WTC11 (cell line): Measurements from ENCODE around the gene COL4A3. TPM values are rescaled to one million over a fixed set of nuclear protein-coding genes. Genes with fewer than 3 reads are reported as not detected.

Experiments used
- ATAC-seq: fragments of 200-7000 bp; cut with Tn5 transposase; 2 replicates; pipeline ENCODE4 v1.10.0; 2021; ENCODE audit warnings: mild to moderate bottlenecking, moderate library complexity
- CTCF ChIA-PET: fragments of 300-600 bp; sonication (Branson Sonifier 250); formaldehyde crosslinking; loops from one replicate; lab custom pipeline; 2021; ENCODE audit warnings: antibody characterized with exemption; lab: Charles Lee
- POLR2A ChIA-PET: fragments of 350-600 bp; sonication (Branson Sonifier 250); formaldehyde crosslinking; loops from one replicate; lab custom pipeline; 2021; ENCODE audit warnings: antibody characterized with exemption; lab: Charles Lee
- DNase-seq: peaks from one replicate; pipeline ENCODE4 v3.0.0; 2021; ENCODE audit warnings: low spot score
- H3K27ac Mint-ChIP-seq: 2 replicates; pipeline ENCODE4 v1.8.0; 2021; ENCODE audit warnings: mixed read lengths
- H3K27me3 Mint-ChIP-seq: 2 replicates; pipeline ENCODE4 v1.8.0; 2021; ENCODE audit warnings: low read depth, mild to moderate bottlenecking, moderate library complexity, mixed read lengths
- H3K36me3 Mint-ChIP-seq: 2 replicates; pipeline ENCODE4 v1.8.0; 2021; ENCODE audit warnings: mixed read lengths
- H3K4me1 Mint-ChIP-seq: 2 replicates; pipeline ENCODE4 v1.8.0; 2022; ENCODE audit warnings: mixed read lengths
- H3K4me3 Mint-ChIP-seq: 2 replicates; pipeline ENCODE4 v1.8.0; 2021; ENCODE audit warnings: mild to moderate bottlenecking, moderate library complexity, mixed read lengths
- H3K9me3 Mint-ChIP-seq: 2 replicates; pipeline ENCODE4 v1.8.0; 2021; ENCODE audit warnings: mixed read lengths
- ELF4 ChIP-seq: sonication (generic); formaldehyde crosslinking; IDR thresholded peaks from 2 replicates; pipeline ENCODE4 v1.8.1; 2022; ENCODE audit warnings: low read depth, mild to moderate bottlenecking, moderate library complexity, missing genetic modification reagents
- EMX1 ChIP-seq: fragments of 250-450 bp; sonication (Bioruptor Pico); IDR thresholded peaks from 2 replicates; pipeline ENCODE4 v1.8.0; 2021; ENCODE audit warnings: mild to moderate bottlenecking
- ETV6 ChIP-seq: sonication (generic); formaldehyde crosslinking; IDR thresholded peaks from 2 replicates; pipeline ENCODE4 v1.8.1; 2022; ENCODE audit warnings: mild to moderate bottlenecking, missing genetic modification reagents
- JAZF1 ChIP-seq: fragments of 250-450 bp; sonication (Bioruptor Pico); IDR thresholded peaks from 2 replicates; pipeline ENCODE4 v1.9.0; 2021; ENCODE audit warnings: moderate library complexity, mild to moderate bottlenecking, inconsistent platforms
- KAT7 ChIP-seq: sonication (generic); formaldehyde crosslinking; IDR thresholded peaks from 2 replicates; pipeline ENCODE4 v1.8.1; 2023; ENCODE audit warnings: missing genetic modification reagents, mild to moderate bottlenecking, borderline replicate concordance
- MXD4 ChIP-seq: fragments of 250-450 bp; sonication (Bioruptor Pico); IDR thresholded peaks from 2 replicates; pipeline ENCODE4 v1.8.0; 2021; ENCODE audit warnings: mild to moderate bottlenecking, moderate library complexity, borderline replicate concordance
- MYBL2 ChIP-seq: sonication (generic); formaldehyde crosslinking; IDR thresholded peaks from 2 replicates; pipeline ENCODE4 v1.8.1; 2023; ENCODE audit warnings: mild to moderate bottlenecking, moderate library complexity, missing genetic modification reagents
- NFE2L1 ChIP-seq: sonication (generic); formaldehyde crosslinking; IDR thresholded peaks from 2 replicates; pipeline ENCODE4 v1.8.1; 2023; ENCODE audit warnings: missing genetic modification reagents
- NFYB ChIP-seq: sonication (generic); formaldehyde crosslinking; conservative IDR thresholded peaks from 2 replicates; pipeline ENCODE4 v1.8.0; 2022; ENCODE audit warnings: low read depth, missing genetic modification reagents
- NR2C2 ChIP-seq: sonication (generic); formaldehyde crosslinking; IDR thresholded peaks from 2 replicates; pipeline ENCODE4 v1.8.0; 2022; ENCODE audit warnings: mild to moderate bottlenecking, missing genetic modification reagents
- SMAD3 ChIP-seq: sonication (generic); formaldehyde crosslinking; IDR thresholded peaks from 2 replicates; pipeline ENCODE4 v1.8.0; 2022; ENCODE audit warnings: missing genetic modification reagents, mild to moderate bottlenecking, borderline replicate concordance
- TP53 ChIP-seq: sonication (generic); formaldehyde crosslinking; IDR thresholded peaks from 2 replicates; pipeline ENCODE4 v1.8.1; 2023; ENCODE audit warnings: mild to moderate bottlenecking, missing genetic modification reagents
- ZBTB21 ChIP-seq: sonication (generic); formaldehyde crosslinking; IDR thresholded peaks from 2 replicates; pipeline ENCODE4 v1.8.1; 2023; ENCODE audit warnings: mild to moderate bottlenecking, missing genetic modification reagents, borderline replicate concordance
- ZNF121 ChIP-seq: sonication (generic); formaldehyde crosslinking; IDR thresholded peaks from 2 replicates; pipeline ENCODE4 v1.8.0; 2023; ENCODE audit warnings: missing genetic modification reagents
- ZNF416 ChIP-seq: fragments of 250-450 bp; sonication (Bioruptor Pico); IDR thresholded peaks from 2 replicates; pipeline ENCODE4 v1.9.0; 2021; ENCODE audit warnings: mild to moderate bottlenecking, inconsistent platforms
- ZNF671 ChIP-seq: fragments of 250-450 bp; sonication (Bioruptor Pico); IDR thresholded peaks from 2 replicates; pipeline ENCODE4 v1.8.0; 2021; ENCODE audit warnings: mild to moderate bottlenecking
- total RNA-seq: library from RNA; stranded (reverse); gene quantifications from 3 replicates; pipeline ENCODE4 v1.2.3, GENCODE V29; 2021
- TF ChIP-seq, protein P1 (sequence below): sonication (generic); formaldehyde crosslinking; IDR thresholded peaks from 2 replicates; pipeline ENCODE4 v1.8.1; 2023; ENCODE audit warnings: mild to moderate bottlenecking, missing genetic modification reagents
- TF ChIP-seq, protein P2 (sequence below): sonication (generic); formaldehyde crosslinking; IDR thresholded peaks from 2 replicates; pipeline ENCODE4 v1.8.1; 2022; ENCODE audit warnings: mild to moderate bottlenecking, moderate library complexity, missing genetic modification reagents
- TF ChIP-seq, protein P3 (sequence below): fragments of 250-450 bp; sonication (Bioruptor Pico); IDR thresholded peaks from 2 replicates; pipeline ENCODE4 v2.1.2; 2022; ENCODE audit warnings: mild to moderate bottlenecking, moderate library complexity
- TF ChIP-seq, protein P4 (sequence below): fragments of 250-450 bp; sonication (Bioruptor Pico); IDR thresholded peaks from 2 replicates; pipeline ENCODE4 v1.9.0; 2021; ENCODE audit warnings: mild to moderate bottlenecking, borderline replicate concordance
- TF ChIP-seq, protein P5 (sequence below): sonication (generic); formaldehyde crosslinking; IDR thresholded peaks from 2 replicates; pipeline ENCODE4 v1.8.1; 2022; ENCODE audit warnings: mild to moderate bottlenecking, missing genetic modification reagents, moderate library complexity, borderline replicate concordance
- TF ChIP-seq, protein P6 (sequence below): sonication (generic); formaldehyde crosslinking; IDR thresholded peaks from 2 replicates; pipeline ENCODE4 v1.8.0; 2022; ENCODE audit warnings: mild to moderate bottlenecking, missing genetic modification reagents
- TF ChIP-seq, protein P7 (sequence below): sonication (generic); formaldehyde crosslinking; IDR thresholded peaks from 2 replicates; pipeline ENCODE4 v1.8.1; 2023; ENCODE audit warnings: mild to moderate bottlenecking, missing genetic modification reagents, moderate library complexity

Gene COL4A3
- total RNA-seq, 1 experiment from 2014 or later: 0.90 TPM

DNA sequence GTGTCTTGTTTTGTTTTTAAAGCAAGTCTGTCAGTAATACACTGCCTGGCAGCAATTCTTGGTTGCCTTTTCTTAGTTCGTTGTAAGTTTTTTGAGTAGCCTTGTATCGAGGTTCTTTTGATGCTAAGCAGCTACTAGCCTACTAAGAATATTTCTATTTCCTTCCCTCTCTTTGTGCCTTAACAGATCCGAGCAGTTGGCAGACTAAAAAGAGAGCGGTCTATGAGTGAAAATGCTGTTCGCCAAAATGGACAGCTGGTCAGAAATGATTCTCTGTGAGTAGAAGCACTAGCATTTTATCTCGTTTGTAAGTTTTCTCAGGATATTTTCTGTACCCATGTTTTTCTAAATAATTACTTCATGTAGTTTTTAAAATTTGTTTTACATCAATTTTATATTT, 175.7 kb downstream of the COL4A3 start:
- H3K36me3 Mint-ChIP-seq: peaks cover 24% of the 10 kb centered on the region
- H3K27me3 Mint-ChIP-seq: no peaks in the 10 kb centered on the region
- DNase-seq: no peak
- no peak overlapping the region for H3K4me3 Mint-ChIP-seq
- no peak for ATAC-seq
- POLR2A ChIA-PET: no interaction called here
- TF ChIP-seq KAT7 (CRISPR knock-in tag) (no peak), NFYB (CRISPR knock-in tag) (no peak), SMAD3 (CRISPR knock-in tag) (no peak), NFE2L1 (CRISPR knock-in tag) (no peak), ETV6 (CRISPR knock-in tag) (no peak), NR2C2 (no peak)
- CTCF ChIA-PET: no interaction called here
- H3K4me1 Mint-ChIP-seq: no peaks in the 10 kb centered on the region
- H3K27ac Mint-ChIP-seq: no peak overlapping the region
- H3K9me3 Mint-ChIP-seq: no peaks in the 10 kb centered on the region

DNA sequence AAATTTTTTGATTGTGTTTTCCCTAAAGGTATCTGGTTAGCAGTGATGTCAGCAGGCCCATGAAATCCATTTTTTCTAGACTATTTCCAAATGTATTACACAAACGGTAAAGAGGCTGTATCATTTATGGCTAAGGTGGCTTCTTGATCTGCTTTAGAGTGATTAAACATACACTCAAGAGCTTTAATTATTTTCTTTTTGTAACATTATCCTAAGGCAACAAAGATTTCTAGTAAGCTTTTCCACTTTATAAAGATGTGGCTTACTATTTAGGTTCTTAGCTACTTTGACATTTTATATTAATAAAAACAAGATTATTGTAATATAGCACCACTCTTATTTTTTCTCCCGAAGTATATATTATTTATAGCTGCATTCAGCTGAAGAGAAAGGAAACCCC, 177.1 kb downstream of the COL4A3 start:
- no peaks in the 10 kb centered on the region for H3K9me3 Mint-ChIP-seq
- peaks cover 11% of the 10 kb centered on the region for H3K36me3 Mint-ChIP-seq
- H3K4me3 Mint-ChIP-seq: no peak overlapping the region
- no peak overlapping the region for H3K27ac Mint-ChIP-seq
- CTCF ChIA-PET: no interaction called here
- no peak for ATAC-seq
- no peaks in the 10 kb centered on the region for H3K27me3 Mint-ChIP-seq
- POLR2A ChIA-PET: no interaction called here
- no peak for DNase-seq
- TF ChIP-seq, protein P1, sequence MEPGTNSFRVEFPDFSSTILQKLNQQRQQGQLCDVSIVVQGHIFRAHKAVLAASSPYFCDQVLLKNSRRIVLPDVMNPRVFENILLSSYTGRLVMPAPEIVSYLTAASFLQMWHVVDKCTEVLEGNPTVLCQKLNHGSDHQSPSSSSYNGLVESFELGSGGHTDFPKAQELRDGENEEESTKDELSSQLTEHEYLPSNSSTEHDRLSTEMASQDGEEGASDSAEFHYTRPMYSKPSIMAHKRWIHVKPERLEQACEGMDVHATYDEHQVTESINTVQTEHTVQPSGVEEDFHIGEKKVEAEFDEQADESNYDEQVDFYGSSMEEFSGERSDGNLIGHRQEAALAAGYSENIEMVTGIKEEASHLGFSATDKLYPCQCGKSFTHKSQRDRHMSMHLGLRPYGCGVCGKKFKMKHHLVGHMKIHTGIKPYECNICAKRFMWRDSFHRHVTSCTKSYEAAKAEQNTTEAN (CRISPR knock-in tag): no peak
- TF ChIP-seq, protein P2, sequence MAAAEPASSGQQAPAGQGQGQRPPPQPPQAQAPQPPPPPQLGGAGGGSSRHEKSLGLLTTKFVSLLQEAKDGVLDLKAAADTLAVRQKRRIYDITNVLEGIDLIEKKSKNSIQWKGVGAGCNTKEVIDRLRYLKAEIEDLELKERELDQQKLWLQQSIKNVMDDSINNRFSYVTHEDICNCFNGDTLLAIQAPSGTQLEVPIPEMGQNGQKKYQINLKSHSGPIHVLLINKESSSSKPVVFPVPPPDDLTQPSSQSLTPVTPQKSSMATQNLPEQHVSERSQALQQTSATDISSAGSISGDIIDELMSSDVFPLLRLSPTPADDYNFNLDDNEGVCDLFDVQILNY (CRISPR knock-in tag): no peak
- TF ChIP-seq TP53: no peak
- no peaks in the 10 kb centered on the region for H3K4me1 Mint-ChIP-seq

DNA sequence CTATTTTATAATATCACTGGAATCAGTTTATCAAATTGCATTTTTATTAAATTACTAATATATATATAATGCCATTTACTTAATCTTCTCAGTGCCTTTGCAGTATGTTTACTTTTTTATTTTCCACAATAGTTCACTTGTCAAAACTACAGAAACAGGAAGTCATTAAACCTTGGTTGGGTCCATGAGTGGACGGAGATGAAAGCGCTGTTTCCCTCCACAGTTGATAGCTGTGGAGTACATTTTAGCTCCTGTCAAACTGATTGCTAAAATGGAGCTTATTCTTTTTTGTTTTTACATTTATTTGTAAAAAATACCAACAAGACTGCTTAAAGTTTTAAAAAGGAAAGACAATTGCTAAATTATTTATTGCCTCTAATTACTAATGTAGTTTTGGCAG, 179.8 kb downstream of the COL4A3 start:
- Mint-ChIP-seq H3K4me1 (no peaks in the 10 kb centered on the region), H3K27ac (no peak overlapping the region), H3K9me3 (no peaks in the 10 kb centered on the region), H3K27me3 (no peaks in the 10 kb centered on the region), H3K4me3 (no peak overlapping the region), H3K36me3 (peaks cover 12% of the 10 kb centered on the region)
- DNase-seq (no peak), ATAC-seq (no peak)
- POLR2A ChIA-PET: no interaction called here
- CTCF ChIA-PET: no interaction called here
- TF ChIP-seq KAT7 (CRISPR knock-in tag): no peak
- no peak for TF ChIP-seq JAZF1
- TF ChIP-seq, protein P3, sequence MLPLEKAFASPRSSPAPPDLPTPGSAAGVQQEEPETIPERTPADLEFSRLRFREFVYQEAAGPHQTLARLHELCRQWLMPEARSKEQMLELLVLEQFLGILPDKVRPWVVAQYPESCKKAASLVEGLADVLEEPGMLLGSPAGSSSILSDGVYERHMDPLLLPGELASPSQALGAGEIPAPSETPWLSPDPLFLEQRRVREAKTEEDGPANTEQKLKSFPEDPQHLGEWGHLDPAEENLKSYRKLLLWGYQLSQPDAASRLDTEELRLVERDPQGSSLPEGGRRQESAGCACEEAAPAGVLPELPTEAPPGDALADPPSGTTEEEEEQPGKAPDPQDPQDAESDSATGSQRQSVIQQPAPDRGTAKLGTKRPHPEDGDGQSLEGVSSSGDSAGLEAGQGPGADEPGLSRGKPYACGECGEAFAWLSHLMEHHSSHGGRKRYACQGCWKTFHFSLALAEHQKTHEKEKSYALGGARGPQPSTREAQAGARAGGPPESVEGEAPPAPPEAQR (CRISPR knock-in tag): no peak
- TF ChIP-seq MYBL2: no peak
- TF ChIP-seq MXD4 (CRISPR knock-in tag): no peak
- no peak for TF ChIP-seq ZBTB21 (CRISPR knock-in tag)
- TF ChIP-seq, protein P4, sequence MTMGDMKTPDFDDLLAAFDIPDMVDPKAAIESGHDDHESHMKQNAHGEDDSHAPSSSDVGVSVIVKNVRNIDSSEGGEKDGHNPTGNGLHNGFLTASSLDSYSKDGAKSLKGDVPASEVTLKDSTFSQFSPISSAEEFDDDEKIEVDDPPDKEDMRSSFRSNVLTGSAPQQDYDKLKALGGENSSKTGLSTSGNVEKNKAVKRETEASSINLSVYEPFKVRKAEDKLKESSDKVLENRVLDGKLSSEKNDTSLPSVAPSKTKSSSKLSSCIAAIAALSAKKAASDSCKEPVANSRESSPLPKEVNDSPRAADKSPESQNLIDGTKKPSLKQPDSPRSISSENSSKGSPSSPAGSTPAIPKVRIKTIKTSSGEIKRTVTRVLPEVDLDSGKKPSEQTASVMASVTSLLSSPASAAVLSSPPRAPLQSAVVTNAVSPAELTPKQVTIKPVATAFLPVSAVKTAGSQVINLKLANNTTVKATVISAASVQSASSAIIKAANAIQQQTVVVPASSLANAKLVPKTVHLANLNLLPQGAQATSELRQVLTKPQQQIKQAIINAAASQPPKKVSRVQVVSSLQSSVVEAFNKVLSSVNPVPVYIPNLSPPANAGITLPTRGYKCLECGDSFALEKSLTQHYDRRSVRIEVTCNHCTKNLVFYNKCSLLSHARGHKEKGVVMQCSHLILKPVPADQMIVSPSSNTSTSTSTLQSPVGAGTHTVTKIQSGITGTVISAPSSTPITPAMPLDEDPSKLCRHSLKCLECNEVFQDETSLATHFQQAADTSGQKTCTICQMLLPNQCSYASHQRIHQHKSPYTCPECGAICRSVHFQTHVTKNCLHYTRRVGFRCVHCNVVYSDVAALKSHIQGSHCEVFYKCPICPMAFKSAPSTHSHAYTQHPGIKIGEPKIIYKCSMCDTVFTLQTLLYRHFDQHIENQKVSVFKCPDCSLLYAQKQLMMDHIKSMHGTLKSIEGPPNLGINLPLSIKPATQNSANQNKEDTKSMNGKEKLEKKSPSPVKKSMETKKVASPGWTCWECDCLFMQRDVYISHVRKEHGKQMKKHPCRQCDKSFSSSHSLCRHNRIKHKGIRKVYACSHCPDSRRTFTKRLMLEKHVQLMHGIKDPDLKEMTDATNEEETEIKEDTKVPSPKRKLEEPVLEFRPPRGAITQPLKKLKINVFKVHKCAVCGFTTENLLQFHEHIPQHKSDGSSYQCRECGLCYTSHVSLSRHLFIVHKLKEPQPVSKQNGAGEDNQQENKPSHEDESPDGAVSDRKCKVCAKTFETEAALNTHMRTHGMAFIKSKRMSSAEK (CRISPR knock-in tag): no peak
- TF ChIP-seq, protein P5, sequence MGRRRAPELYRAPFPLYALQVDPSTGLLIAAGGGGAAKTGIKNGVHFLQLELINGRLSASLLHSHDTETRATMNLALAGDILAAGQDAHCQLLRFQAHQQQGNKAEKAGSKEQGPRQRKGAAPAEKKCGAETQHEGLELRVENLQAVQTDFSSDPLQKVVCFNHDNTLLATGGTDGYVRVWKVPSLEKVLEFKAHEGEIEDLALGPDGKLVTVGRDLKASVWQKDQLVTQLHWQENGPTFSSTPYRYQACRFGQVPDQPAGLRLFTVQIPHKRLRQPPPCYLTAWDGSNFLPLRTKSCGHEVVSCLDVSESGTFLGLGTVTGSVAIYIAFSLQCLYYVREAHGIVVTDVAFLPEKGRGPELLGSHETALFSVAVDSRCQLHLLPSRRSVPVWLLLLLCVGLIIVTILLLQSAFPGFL (CRISPR knock-in tag): no peak
- TF ChIP-seq, protein P6, sequence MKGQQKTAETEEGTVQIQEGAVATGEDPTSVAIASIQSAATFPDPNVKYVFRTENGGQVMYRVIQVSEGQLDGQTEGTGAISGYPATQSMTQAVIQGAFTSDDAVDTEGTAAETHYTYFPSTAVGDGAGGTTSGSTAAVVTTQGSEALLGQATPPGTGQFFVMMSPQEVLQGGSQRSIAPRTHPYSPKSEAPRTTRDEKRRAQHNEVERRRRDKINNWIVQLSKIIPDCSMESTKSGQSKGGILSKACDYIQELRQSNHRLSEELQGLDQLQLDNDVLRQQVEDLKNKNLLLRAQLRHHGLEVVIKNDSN: no peak
- no peak for TF ChIP-seq ZNF416 (CRISPR knock-in tag)
- TF ChIP-seq, protein P7, sequence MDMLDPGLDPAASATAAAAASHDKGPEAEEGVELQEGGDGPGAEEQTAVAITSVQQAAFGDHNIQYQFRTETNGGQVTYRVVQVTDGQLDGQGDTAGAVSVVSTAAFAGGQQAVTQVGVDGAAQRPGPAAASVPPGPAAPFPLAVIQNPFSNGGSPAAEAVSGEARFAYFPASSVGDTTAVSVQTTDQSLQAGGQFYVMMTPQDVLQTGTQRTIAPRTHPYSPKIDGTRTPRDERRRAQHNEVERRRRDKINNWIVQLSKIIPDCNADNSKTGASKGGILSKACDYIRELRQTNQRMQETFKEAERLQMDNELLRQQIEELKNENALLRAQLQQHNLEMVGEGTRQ (CRISPR knock-in tag): no peak
- TF ChIP-seq ZNF671 (CRISPR knock-in tag): no peak
- TF ChIP-seq EMX1: no peak
- TF ChIP-seq ZNF121: no peak
- no peak for TF ChIP-seq ELF4 (CRISPR knock-in tag)
